ENCODE data around the gene SLC16A6.
"Not testable (repeated sequence)": the region's sequence is repeated elsewhere in the genome, so short reads cannot be mapped to it uniquely, and the experiment has no call there.

SLC16A6 gene

GRCh38 chr17:68310152-68310551 is 19.2 kb upstream of the SLC16A6 start:
- DNase-seq: peak; percentile 64

DNA sequence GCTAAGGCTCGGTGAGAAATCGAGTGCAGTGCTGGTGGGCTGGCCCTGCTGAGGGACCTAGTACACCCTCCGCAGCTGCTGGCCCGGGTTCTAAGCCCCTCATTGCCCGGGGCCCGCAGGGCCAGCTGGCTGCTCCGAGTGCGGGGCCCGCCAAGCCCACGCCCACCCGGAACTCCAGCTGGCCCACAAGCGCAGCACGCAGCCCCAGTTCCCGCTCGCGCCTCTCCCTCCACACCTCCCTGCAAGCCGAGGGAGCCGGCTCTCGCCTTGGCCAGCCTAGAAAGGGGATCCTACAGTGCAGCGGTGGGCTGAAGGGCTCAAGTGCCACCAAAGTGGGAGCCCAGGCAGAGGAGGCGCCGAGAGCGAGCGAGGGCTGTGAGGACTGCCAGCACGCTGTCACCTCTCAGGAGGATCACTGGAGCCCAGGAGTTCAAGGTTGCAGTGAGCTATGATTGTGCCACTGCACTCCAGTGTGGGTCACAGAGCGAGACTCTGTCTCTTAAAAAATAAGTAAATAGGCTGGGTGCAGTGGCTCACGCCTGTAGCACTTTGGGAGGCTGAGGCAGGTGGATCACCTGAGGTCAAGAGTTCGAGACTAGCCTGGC is 18.2 kb upstream of the SLC16A6 start:
- not testable (repeated sequence) for DNase-seq

DNA sequence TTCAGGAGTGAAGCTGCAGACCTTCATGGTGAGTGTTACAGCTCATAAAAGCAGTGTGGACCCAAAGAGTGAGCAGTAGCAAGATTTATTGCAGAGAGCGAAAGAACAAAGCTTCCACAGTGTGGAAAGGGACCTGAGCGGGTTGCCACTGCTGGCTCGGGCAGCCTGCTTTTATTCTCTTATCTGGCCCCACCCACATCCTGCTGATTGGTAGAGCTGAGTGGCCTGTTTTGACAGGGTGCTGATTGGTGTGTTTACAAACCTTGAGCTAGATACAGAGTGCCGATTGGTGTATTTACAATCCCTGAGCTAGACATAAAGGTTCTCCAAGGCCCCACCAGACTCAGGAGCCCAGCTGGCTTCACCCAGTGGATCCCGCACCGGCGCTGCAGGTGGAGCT is 17.6 kb upstream of the SLC16A6 start:
- not testable (repeated sequence) for DNase-seq

- DNase-seq: no peak
These were observed 16.5 kb upstream of the SLC16A6 start for GRCh38 chr17:68307443-68307842.

GRCh38 chr17:68306819-68307218 is 15.9 kb upstream of the SLC16A6 start:
- no peak for DNase-seq

- no peak for DNase-seq
These were observed 14.2 kb upstream of the SLC16A6 start for GRCh38 chr17:68305142-68305541.

DNA sequence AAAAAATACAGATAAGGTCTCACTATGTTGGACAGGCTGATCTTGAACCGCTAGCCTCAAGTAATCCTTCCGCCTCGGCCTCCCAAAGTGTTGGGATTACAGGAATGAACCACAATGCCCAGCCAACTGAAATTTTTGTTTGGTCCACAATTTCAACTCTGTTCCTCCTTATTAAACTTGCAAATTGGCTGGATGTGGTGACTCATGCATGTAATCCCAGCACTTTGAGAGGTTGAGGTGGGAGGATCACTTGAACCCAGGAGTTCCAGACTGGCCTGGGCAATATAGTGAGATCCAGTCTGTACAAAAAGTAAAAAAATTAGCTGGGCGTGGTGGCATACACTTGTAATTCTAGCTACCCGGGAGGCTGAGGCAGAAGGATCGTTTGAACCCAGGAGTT is 13.8 kb upstream of the SLC16A6 start:
- DNase-seq: no peak

- DNase-seq: no peak
These were observed 11.7 kb upstream of the SLC16A6 start for GRCh38 chr17:68302666-68303065.

GRCh38 chr17:68302066-68302564 is 11.2 kb upstream of the SLC16A6 start:
- no peak for DNase-seq

- no peak for DNase-seq
These were observed 10.6 kb upstream of the SLC16A6 start for GRCh38 chr17:68301438-68301959.

GRCh38 chr17:68299817-68300216 is 8.9 kb upstream of the SLC16A6 start:
- DNase-seq: no peak

DNA sequence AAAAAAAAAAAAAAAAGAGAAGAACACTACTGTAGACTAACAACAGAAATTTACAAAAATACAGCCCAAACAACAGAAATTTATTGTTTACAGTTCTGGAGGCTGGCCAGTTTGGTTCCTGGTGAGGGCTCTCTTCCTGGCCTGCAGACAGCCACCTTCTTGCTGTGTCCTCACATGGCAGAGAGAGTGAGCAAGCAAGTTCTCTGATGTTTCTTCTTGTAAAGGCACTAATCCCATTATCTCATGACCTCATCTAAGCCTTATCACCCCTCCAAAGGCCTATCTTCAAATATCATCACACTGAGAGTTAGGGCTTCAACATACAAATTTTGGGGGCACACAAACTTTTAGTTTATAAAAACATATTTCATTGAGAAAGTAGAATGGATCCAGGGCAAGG is 7.7 kb upstream of the SLC16A6 start:
- no peak for DNase-seq

GRCh38 chr17:68297195-68297594 is 6.3 kb upstream of the SLC16A6 start:
- no peak for DNase-seq

DNA sequence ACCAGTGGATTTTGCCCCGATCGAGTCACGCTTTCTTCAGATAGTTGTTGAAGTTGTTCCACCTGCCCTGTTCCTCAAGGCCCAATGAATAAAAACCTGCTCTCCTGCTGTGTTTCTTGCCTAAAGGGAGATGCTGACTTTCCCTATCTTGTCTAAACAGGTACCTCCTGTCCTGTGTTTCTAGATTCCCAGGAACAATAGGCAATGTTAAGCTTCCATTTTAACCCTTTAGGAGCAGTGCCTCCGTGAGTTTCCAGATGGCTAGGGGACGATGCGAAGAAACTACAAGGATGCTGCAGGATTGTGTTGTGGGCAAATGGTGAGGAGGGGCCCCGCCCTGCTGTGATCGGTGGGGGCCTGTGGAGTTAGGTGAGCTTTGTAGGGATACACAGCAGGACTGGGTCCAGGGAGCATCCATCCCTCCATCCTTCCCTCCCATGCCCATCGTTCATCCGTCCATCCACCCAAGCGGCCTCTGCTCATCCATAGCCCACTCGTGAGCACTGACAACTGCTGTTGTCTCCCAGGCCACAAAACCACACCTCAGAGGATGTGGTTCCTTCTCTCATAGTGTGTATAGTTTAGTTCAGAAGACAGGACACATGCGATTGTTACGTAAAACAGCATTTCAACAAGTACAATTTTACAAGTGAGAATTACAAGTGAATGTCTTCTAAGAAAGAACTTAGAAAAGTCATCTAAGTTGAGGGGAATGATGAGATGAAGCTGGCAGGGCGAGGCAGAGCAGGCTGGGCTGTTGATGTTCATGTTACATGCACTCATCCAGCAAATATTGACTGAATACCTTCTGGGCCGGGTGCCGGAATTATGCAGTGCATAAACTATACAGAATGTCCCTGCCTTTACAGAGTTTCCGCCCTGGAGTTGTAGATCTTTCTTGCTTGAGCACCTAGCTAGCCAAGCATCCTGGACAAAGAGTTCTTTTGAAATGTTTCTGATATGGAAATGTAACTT is 5.6 kb upstream of the SLC16A6 start:
- peak; percentile 68 for DNase-seq

DNA sequence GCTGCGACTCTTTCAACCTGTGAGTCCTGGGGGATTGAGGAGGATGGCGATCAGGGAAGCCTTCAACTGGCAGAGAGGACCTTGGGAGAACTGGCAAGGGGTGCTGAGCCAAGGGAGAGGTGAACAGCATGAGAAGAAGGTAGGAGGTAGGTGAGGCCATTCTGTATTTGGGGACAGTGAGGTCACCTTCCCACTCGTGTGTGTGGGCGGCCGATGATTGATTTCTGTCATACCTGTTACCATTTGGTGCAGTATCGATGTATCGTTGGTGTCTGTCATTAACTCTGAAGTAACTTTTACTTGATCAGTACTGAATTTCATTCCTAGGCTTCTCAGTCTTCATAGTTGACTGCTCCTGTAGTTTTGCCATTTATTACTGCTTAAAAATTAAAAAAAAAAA is 4.2 kb upstream of the SLC16A6 start:
- peak; percentile 66 for DNase-seq

DNA sequence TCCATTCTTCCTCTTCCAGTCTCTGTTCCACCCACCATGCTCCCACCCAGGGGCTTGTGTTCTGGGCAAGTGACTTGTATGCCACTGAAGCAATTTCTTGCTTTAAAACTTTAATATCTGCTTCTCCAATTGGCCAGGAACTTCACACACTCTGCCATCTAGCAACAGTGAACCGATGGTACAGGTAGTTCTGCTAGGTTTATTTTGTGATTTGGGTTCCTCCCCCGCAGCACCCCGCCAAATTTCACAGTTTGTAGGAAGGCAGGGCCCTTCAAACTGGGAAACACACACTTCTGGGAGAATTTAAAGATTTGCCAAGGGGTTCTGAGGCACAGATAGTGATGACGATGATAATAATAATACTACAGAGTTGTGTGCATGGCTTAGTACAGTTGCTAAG is 3.7 kb upstream of the SLC16A6 start:
- DNase-seq: no peak

GRCh38 chr17:68294196-68294555 is 3.2 kb upstream of the SLC16A6 start:
- DNase-seq: no peak

- no peak for DNase-seq
These were observed 2.7 kb upstream of the SLC16A6 start for GRCh38 chr17:68293490-68294195.

- no peak for DNase-seq
These were observed 1.7 kb upstream of the SLC16A6 start for GRCh38 chr17:68292689-68293040.

- DNase-seq: peak; percentile 95
These were observed 1.1 kb upstream of the SLC16A6 start for GRCh38 chr17:68291836-68292688.

- DNase-seq: peak; percentile 84
These were observed 516 bp downstream of the SLC16A6 start for GRCh38 chr17:68290268-68290954.

- DNase-seq: no peak
These were observed 1.0 kb downstream of the SLC16A6 start for GRCh38 chr17:68289936-68290267.

Measured in activated CD8-positive, alpha-beta memory T cell treated with anti-CD3 and anti-CD28 coated beads for 24 hours (primary cell).